Fibroblast of the aortic adventitia (primary cell): ENCODE results near the gene LRP2BP. TPM values are rescaled to one million over a fixed set of nuclear protein-coding genes. Genes with fewer than 3 reads are reported as not detected.

ENCODE experiments used
- DNase-seq: peaks from one replicate; pipeline ENCODE4 v3.0.0-alpha.2; 2010; ENCODE audit warnings: low read depth
- H3K4me3 ChIP-seq: 2 replicates; pipeline ENCODE4 v1.5.1; 2011; ENCODE audit warnings: low read depth, mild to moderate bottlenecking, control low read depth, low read length, moderate library complexity
- CTCF ChIP-seq: IDR thresholded peaks from 2 replicates; pipeline ENCODE4 v1.5.1; 2011; ENCODE audit warnings: mild to moderate bottlenecking, low read length, control low read depth, inconsistent platforms; ENCODE audit not compliant: insufficient read depth
- total RNA-seq: library from RNA; depleted of rRNA; stranded (reverse); fragments of >200 nt; gene quantifications from 2 replicates; pipeline ENCODE4 v1.2.3, GENCODE V29; 2012; ENCODE audit warnings: low replicate concordance

LRP2BP gene
- total RNA-seq, 1 donor: 0.63 TPM

- H3K4me3 ChIP-seq: peak within 1 kb of the TSS; percentile 82
- no peak for TF ChIP-seq CTCF
- DNase-seq: peak; percentile 28
Measured at GRCh38 chr4:185396724-185397385, 1.1 kb upstream of the LRP2BP start, which contains the start of gene ANKRD37. Gene ANKRD37, plus strand, starts transcription at chr4:185396841. Its CDS starts 83 bp downstream, at chr4:185396924.

GRCh38 chr4:185395956-185396723 lies 416 bp upstream of the LRP2BP start:
- H3K4me3 ChIP-seq: peak overlapping the region; percentile 82
- peak; percentile 96 for DNase-seq

GRCh38 chr4:185394568-185395237 lies 1.0 kb downstream of the LRP2BP start:
- peak overlapping the region; percentile 76 for H3K4me3 ChIP-seq
- DNase-seq: no peak
- TF ChIP-seq CTCF: no peak

More at GRCh38 chr4:185395956-185396723, 416 bp upstream of the LRP2BP start:
- TF ChIP-seq CTCF: no peak

GRCh38 chr4:185392156-185392555 lies 3.6 kb downstream of the LRP2BP start:
- no peak for TF ChIP-seq CTCF
- H3K4me3 ChIP-seq: no peak overlapping the region
- DNase-seq: no peak

- no peak overlapping the region for H3K4me3 ChIP-seq
- TF ChIP-seq CTCF: no peak
- no peak for DNase-seq
Measured at GRCh38 chr4:185390941-185391340, 4.8 kb downstream of the LRP2BP start.

- H3K4me3 ChIP-seq: no peak overlapping the region
- no peak for TF ChIP-seq CTCF
- no peak for DNase-seq
Measured at GRCh38 chr4:185387957-185388356, 7.8 kb downstream of the LRP2BP start.
